Spleen (tissue), 7 donors: ENCODE data around the gene MTNR1B.

Experiments used
- CTCF ChIP-seq, 11 experiments: fragments of 200-600 bp in 7 of 11; fragments of 450-650 bp in 4 of 11; sonication (generic) in 4 of 11; IDR thresholded peaks in 8 of 11; conservative IDR thresholded peaks in 3 of 11; 1 replicate in 7 of 11; 2 replicates in 4 of 11; pipeline versions ENCODE4 v1.4.0 to v1.8.0; 2016 to 2021; ENCODE audit warnings: antibody characterized with exemption in 11 of 11, inconsistent platforms in 4 of 11, mild to moderate bottlenecking in 1 of 11
- POLR2A ChIP-seq, 3 donors: fragments of 450-650 bp; IDR thresholded peaks; one replicate each; pipeline ENCODE4 v1.5.1; 2017; ENCODE audit warnings: antibody characterized with exemption in 3 of 3, mild to moderate bottlenecking in 1 of 3
- POLR2AphosphoS5 ChIP-seq, 3 donors: sonication (generic); formaldehyde crosslinking; IDR thresholded peaks; one replicate each; pipeline ENCODE4 v1.5.1; 2017; ENCODE audit warnings: antibody characterized with exemption in 3 of 3
- donor health status: DM: no; HTN: no; CAD: no; lungs with moderate emphysema.
- donor health status: DM: no; HTN: no; CAD: no.
- donor health status: DM: no; HTN: no; CAD: no.

- TF ChIP-seq CTCF (IDR thresholded peaks at IDR 0.05 in 8 of 11, conservative IDR thresholded peaks at IDR 0.05 in 3 of 11) (no peak), POLR2AphosphoS5 (IDR thresholded peaks at IDR 0.05) (no peak), POLR2A (IDR thresholded peaks at IDR 0.05) (no peak)
Observed at GRCh38 chr11:92920331-92920730, 49.1 kb upstream of the MTNR1B start.
